Epithelial cell of proximal tubule (primary cell): ENCODE results near the gene INTS7. TPM values are rescaled to one million over a fixed set of nuclear protein-coding genes. Genes with fewer than 3 reads are reported as not detected.

ENCODE experiments used
- DNase-seq: peaks from one replicate; pipeline ENCODE4 v3.0.0-alpha.2; 2011; ENCODE audit warnings: low read depth
- H3K4me3 ChIP-seq: 2 replicates; pipeline ENCODE4 v1.5.1; 2011; ENCODE audit warnings: low read depth, mild to moderate bottlenecking, low read length
- total RNA-seq: library from RNA; depleted of rRNA; stranded (reverse); fragments of >200 nt; gene quantifications from 2 replicates; pipeline ENCODE4 v1.2.3, GENCODE V29; 2015
- TF ChIP-seq, protein P1 (sequence below): conservative IDR thresholded peaks from 2 replicates; pipeline ENCODE4 v1.5.1; 2012; ENCODE audit warnings: low read depth, mild to moderate bottlenecking, low read length

Gene INTS7
- total RNA-seq, 1 donor from 2014 or later = 17.8 TPM

DNA sequence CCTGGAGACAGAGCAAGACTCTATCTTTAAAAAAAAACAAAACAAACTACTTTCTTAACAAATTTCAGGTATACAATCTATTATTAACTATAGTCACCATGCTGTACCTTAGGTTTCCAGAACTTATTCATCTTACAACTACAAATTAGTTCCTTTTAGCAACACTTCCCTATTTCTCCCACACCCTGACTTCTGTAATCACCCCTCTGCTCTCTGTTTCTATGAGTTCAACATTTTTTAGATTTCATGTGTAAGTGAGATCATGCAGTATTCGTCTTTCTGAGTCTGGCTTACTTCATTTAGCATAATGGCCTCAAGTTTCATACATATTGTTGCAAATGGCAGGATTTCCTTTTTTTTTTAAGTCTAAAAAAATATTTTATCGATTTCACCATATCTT, 126.9 kb downstream of the INTS7 start:
- TF ChIP-seq, protein P1, sequence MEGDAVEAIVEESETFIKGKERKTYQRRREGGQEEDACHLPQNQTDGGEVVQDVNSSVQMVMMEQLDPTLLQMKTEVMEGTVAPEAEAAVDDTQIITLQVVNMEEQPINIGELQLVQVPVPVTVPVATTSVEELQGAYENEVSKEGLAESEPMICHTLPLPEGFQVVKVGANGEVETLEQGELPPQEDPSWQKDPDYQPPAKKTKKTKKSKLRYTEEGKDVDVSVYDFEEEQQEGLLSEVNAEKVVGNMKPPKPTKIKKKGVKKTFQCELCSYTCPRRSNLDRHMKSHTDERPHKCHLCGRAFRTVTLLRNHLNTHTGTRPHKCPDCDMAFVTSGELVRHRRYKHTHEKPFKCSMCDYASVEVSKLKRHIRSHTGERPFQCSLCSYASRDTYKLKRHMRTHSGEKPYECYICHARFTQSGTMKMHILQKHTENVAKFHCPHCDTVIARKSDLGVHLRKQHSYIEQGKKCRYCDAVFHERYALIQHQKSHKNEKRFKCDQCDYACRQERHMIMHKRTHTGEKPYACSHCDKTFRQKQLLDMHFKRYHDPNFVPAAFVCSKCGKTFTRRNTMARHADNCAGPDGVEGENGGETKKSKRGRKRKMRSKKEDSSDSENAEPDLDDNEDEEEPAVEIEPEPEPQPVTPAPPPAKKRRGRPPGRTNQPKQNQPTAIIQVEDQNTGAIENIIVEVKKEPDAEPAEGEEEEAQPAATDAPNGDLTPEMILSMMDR = no peak
- H3K4me3 ChIP-seq = no peak overlapping the region
- DNase-seq = no peak

DNA sequence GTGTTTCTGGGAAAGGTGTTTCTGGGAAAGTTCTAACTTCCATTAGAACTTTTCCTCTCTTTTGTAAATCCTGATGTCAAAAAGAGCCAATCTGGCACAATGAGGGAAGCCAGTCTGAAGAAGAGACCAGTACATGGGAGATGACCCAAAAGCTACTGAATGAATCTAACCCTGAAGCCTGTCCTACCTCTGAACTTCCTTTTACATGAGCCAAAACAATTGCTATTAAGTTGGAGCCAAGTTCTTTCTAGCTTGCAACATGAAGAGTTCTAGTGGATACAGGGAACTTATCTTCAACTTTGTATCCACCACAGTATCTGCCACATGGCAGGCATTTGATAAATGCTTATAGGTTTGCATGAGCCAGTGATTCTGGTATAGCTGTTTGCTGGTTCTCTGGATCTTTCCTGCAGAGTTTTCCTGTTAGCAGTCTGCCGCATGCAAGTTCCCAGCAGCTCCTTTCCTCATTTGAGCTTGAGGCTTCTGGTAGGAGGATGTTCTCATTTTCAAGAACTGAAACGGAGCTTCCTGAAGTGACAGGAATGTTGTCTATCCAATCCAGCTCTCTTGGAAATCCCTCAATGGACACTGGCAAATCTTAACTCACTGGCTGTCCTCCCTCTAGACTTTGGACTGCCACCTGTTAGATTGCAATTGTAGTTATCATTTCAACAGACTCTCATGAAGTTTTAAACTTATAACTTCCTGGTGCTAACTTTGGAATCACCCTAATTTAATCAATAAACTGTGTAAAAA, 131.7 kb downstream of the INTS7 start:
- DNase-seq = no peak
- TF ChIP-seq, protein P1 = no peak
- no peak overlapping the region for H3K4me3 ChIP-seq

DNA sequence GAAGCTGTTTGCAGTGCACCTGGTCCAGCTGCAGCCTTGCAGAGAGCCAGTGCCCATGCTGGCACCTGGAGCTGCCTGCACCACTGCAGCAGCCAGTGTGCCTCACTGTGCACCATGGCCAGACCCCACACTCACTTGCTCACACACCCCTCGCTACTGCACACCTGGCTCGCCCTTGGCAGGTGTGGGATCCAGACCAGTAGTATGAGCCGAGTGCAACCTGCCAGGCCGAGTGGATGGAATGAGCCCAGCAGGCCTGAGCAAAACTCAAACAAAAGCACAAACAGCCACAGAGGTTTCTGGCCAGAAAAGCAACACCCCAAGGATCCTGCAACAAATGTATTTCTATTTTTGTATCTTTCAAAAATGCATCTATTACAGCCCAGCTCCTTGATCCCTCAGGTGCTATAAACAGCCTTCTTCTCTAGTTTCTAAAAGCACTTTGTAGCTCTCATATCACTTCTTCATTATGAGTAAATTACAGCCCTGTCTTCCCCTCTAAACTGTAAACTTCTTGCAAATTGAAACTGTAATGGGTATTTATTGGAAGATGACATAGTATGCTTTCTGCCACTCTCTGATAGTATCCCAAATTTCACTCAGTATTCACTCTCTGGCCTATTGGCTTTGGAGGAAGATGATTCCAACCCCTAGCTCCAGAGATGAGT, 132.6 kb downstream of the INTS7 start:
- no peak overlapping the region for H3K4me3 ChIP-seq
- TF ChIP-seq, protein P1 = no peak

DNA sequence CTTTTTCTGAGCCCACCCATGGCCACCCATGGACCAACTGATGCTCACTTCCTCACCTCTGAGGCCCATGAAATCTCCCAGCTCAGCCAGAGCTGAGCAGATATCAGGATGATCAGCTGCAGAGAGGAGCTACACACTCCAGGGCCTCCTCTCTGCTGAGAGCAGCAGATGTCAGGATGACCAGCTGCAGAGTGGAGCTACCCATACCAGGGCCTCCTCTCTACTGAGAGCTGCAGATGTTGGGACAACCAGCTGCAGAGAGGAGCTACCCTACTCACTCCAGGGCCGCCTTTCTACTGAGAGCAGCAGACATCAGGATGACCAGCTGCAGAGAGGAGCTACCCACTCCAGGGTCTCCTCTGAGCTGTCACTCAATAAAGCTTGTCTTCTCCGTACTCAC, 133.4 kb downstream of the INTS7 start:
- no peak for DNase-seq
- TF ChIP-seq, protein P1 = no peak
- no peak overlapping the region for H3K4me3 ChIP-seq

More for the DNA sequence above, 132.6 kb downstream of the INTS7 start:
- no peak for DNase-seq

DNA sequence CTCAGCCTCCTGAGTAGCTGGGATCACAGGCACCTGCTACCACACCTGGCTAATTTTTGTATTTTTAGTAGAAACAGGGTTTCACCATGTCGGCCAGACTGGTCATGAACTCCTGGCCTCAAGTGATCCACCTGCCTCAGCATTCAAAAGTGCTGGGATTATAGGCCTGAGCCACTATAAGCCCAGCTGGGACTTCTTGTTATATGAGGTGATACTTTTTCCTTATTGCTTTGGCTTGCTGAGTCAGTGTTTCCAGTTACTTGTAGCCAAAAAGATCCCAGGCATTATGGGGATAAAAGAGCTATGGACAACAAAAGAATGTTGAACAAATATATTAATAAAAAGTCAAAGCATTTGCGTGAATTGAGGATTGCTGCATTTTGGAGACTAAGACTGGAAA, 134.9 kb downstream of the INTS7 start:
- H3K4me3 ChIP-seq = no peak overlapping the region
- TF ChIP-seq, protein P1 = no peak
- no peak for DNase-seq

DNA sequence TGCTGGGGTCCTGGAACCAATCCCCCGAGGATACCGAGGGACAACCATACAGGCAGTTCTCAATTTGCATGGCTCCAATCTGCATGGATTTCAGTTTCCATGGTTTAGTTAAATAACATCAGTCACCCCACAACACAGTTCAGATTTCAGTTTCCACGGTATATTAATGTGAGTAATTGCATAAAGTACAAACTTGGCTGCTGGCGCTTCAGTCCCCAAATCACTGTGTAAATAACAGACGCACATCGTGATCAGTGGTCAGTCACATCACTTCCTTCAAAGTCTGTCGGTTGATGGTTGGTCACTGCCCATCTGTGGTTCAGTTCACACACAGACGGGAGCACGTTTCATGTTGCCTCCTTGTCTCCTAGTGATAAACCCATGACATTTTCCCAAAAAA, 138.4 kb downstream of the INTS7 start:
- no peak for DNase-seq
- TF ChIP-seq, protein P1 = no peak
- H3K4me3 ChIP-seq = no peak overlapping the region
